ENCODE measurements around the gene GIGYF2.

GRCh38 chr2:232741972-232742371, 44.8 kb downstream of the GIGYF2 start:
- TF ChIP-seq POLR2AphosphoS5 (IDR thresholded peaks at IDR 0.05; ENCODE audit: low read depth, low read length) (no peak), TAF1 (IDR thresholded peaks at IDR 0.05; ENCODE audit: borderline replicate concordance, insufficient read depth, low read length) (no peak)

Data from PFSK-1 (cell line).